Stimulated activated CD4-positive, alpha-beta T cell treated with anti-CD3 and anti-CD28 coated beads, Interleukin-15, amount 100 ng/mL, for 24 hours (primary cell): ENCODE measurements around the gene ATN1.

ENCODE experiments used
- DNase-seq: peaks from one replicate; pipeline ENCODE4 v3.0.0-alpha.2; 2020

ATN1 gene

DNA sequence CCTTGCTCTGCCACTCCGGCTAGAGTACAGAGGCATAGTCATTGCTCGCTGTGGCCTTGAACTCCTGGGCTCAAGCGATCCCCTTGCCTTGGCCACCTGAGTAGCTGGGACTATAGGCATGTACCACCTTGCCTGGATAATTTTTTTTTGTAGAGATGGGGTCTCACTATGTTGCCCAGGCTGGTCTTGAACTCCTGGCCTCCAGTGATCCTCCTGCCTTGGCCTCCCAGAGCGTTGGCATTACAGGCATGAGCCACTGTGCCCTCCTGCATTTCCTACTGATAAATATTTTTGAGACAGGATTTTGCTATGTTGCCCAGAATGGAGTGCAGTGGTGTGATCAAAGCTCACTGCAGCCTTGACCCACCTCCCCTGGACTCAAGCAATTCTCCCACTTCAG lies 52.3 kb downstream of the ATN1 start:
- no peak for DNase-seq

DNA sequence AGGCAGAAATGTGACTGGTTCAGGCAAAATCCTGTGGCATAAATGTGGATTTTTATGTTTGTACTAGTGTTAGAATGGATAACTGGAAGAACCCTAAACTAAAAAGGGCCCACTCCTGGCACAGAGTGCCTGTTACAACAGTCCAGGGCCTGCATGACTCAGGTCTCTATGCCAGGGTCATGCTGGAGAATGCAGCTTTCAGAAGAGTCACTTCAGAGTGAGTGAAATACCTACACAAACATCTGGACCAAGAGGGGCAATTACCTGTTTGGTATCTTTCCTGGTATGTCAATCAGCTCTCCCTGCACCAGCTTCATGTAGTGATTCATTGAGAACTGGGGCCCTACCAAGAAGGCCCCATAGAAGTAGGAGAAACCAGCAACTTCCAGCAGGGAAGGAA lies 53.0 kb downstream of the ATN1 start:
- no peak for DNase-seq

DNA sequence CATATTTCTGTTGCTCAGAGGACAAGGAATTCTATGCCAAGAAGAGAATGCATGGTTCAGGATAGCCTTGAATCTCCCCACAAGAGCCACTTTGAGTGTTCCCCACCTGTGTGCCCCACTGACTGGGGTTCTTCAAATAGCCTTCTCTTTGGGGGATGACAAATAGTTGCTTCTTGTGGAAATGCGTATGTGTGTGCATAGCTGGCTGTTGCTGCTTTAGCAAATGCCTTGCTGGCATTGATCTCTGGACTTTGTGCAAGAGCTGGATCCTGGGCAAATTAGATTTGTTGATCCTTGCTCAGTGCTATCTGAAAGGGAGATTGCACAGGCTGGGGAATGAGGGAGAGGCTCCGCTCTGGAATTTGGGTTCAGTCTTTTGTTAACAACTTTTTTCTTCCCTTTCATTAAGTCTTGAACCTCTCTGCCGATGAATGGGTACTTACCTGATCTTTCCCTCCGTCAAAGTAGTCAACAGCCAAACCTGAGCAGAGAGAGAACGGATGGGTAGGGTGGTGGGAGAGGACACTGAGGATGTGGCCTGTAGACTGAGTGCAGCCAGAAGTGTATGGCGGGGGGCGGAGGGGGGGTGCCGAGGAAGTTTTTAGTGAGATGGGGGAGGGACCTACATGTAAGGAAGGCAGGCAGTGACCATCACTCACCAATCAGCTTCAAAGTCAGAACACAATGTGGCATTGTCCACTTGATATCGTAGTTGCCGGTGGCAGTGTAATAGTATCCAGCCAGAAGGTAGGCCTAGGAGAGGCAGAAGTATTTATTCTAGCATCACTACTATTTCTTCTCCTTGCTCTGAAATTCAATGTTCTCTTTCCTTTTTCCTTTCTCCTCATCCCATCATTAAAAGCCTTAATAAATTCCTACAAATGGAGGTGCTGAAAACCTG lies 53.6 kb downstream of the ATN1 start:
- DNase-seq, result no peak

DNA sequence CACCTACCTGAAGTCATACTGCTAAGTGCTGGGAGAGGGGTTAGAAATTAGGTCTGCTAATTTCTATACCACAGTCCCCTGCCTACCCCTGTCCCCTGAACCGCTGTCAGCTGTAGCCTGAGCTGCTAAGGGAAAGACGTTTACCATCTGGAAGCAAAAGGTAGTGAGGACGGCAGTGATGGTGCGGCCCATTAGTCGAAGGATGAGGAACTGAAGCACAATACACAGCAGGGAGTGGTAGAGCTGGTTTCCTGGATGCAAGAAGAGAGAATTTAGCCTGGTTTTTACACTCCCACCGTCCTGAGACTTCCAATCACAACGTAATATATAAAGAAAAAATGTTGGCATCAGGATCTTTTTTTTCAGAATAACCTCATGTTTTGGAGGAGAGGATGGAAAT lies 54.8 kb downstream of the ATN1 start:
- no peak for DNase-seq

- no peak for DNase-seq
Measured at GRCh38 chr12:6987956-6988553, 60.3 kb downstream of the ATN1 start.
